Activated CD8-positive, alpha-beta T cell treated with anti-CD3 and anti-CD28 coated beads for 36 hours (primary cell): Measurements from ENCODE around the gene EPHA4. TPM values are rescaled to one million over a fixed set of nuclear protein-coding genes. Genes with fewer than 3 reads are reported as not detected.

Source experiments
- ATAC-seq: fragments of 200-7000 bp; cut with Tn5 transposase; one replicate; pipeline ENCODE4 v1.10.0; 2021; ENCODE audit warnings: mild to moderate bottlenecking, moderate library complexity
- CTCF ChIA-PET: fragments of 350-600 bp; sonication (Branson Sonifier 250); formaldehyde crosslinking; loops from one replicate; lab custom pipeline; 2021; ENCODE audit warnings: antibody characterized with exemption; lab: Charles Lee
- POLR2A ChIA-PET: fragments of 350-600 bp; sonication (Branson Sonifier 250); formaldehyde crosslinking; loops from one replicate; lab custom pipeline; 2021; ENCODE audit warnings: antibody characterized with exemption; lab: Charles Lee
- DNase-seq: peaks from one replicate; pipeline ENCODE4 v3.0.0-alpha.2; 2020
- H3K27ac Mint-ChIP-seq: one replicate; pipeline ENCODE4 v1.8.0; 2021; ENCODE audit warnings: mild to moderate bottlenecking, mixed read lengths
- H3K27me3 Mint-ChIP-seq: one replicate; pipeline ENCODE4 v1.8.0; 2021; ENCODE audit warnings: mixed read lengths
- H3K36me3 Mint-ChIP-seq: one replicate; pipeline ENCODE4 v1.8.0; 2021; ENCODE audit warnings: low read depth, mixed read lengths
- H3K4me1 Mint-ChIP-seq: one replicate; pipeline ENCODE4 v1.8.0; 2021; ENCODE audit warnings: low read depth, mixed read lengths
- H3K4me3 Mint-ChIP-seq: one replicate; pipeline ENCODE4 v1.8.0; 2021; ENCODE audit warnings: mild to moderate bottlenecking, moderate library complexity, mixed read lengths
- H3K9me3 Mint-ChIP-seq: one replicate; pipeline ENCODE4 v1.8.0; 2021; ENCODE audit warnings: mixed read lengths
- intact Hi-C: fragments of 100-400 bp; cut with micrococcal nuclease; formaldehyde crosslinking; loops from one replicate; pipeline ENCODE4 v1.10.0; 2022
- total RNA-seq, 2 experiments: library from RNA; stranded (reverse); gene quantifications; one replicate each; pipeline ENCODE4 v1.2.3, GENCODE V29; 2021
- TF ChIP-seq, protein P1 (sequence below): fragments of 200-600 bp; IDR thresholded peaks from one replicate; pipeline ENCODE4 v1.8.0; 2022; ENCODE audit warnings: antibody characterized with exemption, mild to moderate bottlenecking

The EPHA4 gene
- total RNA-seq, 2 experiments from 2014 or later: 1.8 to 2.3 TPM

DNA sequence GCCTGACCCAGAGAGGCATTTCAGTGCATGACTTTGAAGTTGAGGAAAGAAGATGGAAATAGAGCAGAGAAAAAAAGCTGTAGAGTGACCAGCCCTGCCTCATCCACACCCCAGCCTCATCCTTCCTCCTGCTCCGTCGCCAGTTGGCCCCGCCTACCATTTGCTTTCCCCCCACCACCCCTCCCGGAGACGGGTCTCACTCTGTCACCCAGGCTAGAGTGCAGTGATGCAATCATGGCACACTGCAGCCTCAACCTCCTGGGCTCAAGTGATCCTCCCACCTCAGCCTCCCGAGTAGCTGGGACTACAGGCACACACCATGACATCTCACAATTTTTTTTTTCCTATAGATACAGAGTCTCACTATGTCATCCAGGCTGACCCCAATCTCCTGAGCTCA, 200.8 kb downstream of the EPHA4 start:
- no peak for DNase-seq
- no peak for ATAC-seq
- no peak overlapping the region for H3K27ac Mint-ChIP-seq
- H3K9me3 Mint-ChIP-seq: no peaks in the 10 kb centered on the region
- ChIA-PET CTCF (no interaction called here), POLR2A (no interaction called here)
- no peak overlapping the region for H3K4me3 Mint-ChIP-seq
- intact Hi-C loops: no loop called here
- no peaks in the 10 kb centered on the region for H3K4me1 Mint-ChIP-seq
- peaks cover 2% of the 10 kb centered on the region for H3K27me3 Mint-ChIP-seq
- H3K36me3 Mint-ChIP-seq: no peaks in the 10 kb centered on the region
- TF ChIP-seq, protein P1, sequence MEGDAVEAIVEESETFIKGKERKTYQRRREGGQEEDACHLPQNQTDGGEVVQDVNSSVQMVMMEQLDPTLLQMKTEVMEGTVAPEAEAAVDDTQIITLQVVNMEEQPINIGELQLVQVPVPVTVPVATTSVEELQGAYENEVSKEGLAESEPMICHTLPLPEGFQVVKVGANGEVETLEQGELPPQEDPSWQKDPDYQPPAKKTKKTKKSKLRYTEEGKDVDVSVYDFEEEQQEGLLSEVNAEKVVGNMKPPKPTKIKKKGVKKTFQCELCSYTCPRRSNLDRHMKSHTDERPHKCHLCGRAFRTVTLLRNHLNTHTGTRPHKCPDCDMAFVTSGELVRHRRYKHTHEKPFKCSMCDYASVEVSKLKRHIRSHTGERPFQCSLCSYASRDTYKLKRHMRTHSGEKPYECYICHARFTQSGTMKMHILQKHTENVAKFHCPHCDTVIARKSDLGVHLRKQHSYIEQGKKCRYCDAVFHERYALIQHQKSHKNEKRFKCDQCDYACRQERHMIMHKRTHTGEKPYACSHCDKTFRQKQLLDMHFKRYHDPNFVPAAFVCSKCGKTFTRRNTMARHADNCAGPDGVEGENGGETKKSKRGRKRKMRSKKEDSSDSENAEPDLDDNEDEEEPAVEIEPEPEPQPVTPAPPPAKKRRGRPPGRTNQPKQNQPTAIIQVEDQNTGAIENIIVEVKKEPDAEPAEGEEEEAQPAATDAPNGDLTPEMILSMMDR: no peak

DNA sequence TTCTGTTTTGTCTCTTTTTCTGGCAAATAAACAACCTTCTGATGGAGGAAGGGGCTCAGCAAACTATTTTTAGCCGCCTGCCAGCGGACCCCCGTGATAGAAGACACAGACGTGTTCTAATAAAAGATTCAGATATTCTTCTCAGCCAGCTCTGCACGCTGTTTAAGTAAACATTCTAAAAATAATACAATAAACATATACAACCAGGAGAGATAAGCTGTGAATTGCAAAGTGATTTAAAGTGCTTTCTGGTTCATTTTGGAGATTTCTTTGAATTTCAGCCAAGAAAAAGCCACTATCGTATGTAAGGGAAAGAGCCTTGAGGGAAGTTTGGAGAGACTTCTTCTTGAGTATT, 201.3 kb downstream of the EPHA4 start:
- Mint-ChIP-seq H3K4me1 (no peaks in the 10 kb centered on the region), H3K9me3 (no peaks in the 10 kb centered on the region), H3K36me3 (no peaks in the 10 kb centered on the region), H3K27ac (no peak overlapping the region), H3K4me3 (no peak overlapping the region), H3K27me3 (peaks cover 2% of the 10 kb centered on the region)
- TF ChIP-seq, protein P1: no peak
- CTCF ChIA-PET: no interaction called here
- DNase-seq (no peak), ATAC-seq (no peak)
- POLR2A ChIA-PET: no interaction called here
- intact Hi-C loops: no loop called here

DNA sequence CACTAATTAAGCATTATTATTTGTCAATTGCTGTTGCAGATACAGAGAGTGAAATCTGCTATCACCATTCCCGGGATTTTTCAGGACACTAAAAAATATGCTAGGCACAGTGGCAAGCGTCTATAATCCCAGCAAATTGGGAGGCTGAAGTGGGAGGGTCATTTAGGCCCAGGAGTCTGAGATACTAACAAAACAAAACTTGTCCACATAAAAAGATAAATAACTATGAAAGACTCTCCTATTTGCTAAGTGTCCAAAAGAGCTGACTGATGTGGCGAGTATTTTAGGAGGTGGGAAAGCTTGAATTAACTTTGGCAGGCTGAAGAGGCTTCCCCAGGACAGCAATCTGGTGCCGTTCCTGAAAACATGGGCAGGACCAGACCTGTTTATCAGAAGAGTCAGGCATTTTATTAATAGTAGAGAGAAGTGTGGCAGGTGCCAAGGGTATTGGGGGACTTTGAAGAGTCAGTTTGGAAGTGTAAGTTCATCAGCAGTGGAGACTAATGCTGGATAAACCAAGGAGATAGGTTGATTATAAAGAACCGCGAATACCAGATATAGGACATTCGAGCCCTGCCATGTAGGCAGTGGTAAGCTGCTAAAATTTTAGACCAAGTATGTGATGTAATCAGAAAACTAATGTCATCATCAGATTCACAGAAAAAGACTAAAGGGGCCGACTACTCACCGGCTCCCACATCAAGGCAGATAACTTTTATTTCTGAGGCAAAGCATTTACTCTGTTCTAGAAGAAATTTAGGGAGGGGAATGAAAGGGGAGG, 201.8 kb downstream of the EPHA4 start:
- Mint-ChIP-seq H3K36me3 (no peaks in the 10 kb centered on the region), H3K27ac (no peak overlapping the region), H3K4me1 (no peaks in the 10 kb centered on the region), H3K4me3 (no peak overlapping the region), H3K9me3 (no peaks in the 10 kb centered on the region), H3K27me3 (peaks cover 2% of the 10 kb centered on the region)
- ATAC-seq (no peak), DNase-seq (no peak)
- POLR2A ChIA-PET: no interaction called here
- intact Hi-C loops: no loop called here
- CTCF ChIA-PET: no interaction called here
- TF ChIP-seq, protein P1: no peak
